Activated CD4-positive, alpha-beta T cell treated with anti-CD3 and anti-CD28 coated beads for 36 hours (primary cell): ENCODE data around the gene PRR36. TPM values are rescaled to one million over a fixed set of nuclear protein-coding genes. Genes with fewer than 3 reads are reported as not detected.

Experiments
- ATAC-seq: fragments of 200-7000 bp; cut with Tn5 transposase; one replicate; pipeline ENCODE4 v1.10.0; 2021; ENCODE audit warnings: mild to moderate bottlenecking, moderate library complexity
- CTCF ChIA-PET: fragments of 350-600 bp; sonication (Branson Sonifier 250); formaldehyde crosslinking; loops from one replicate; lab custom pipeline; 2021; ENCODE audit warnings: antibody characterized with exemption; lab: Charles Lee
- POLR2A ChIA-PET: fragments of 350-600 bp; sonication (Branson Sonifier 250); formaldehyde crosslinking; loops from one replicate; lab custom pipeline; 2021; ENCODE audit warnings: antibody characterized with exemption, inconsistent platforms; lab: Charles Lee
- DNase-seq: peaks from one replicate; pipeline ENCODE4 v3.0.0-alpha.2; 2020
- H3K27ac Mint-ChIP-seq: one replicate; pipeline ENCODE4 v1.8.0; 2021; ENCODE audit warnings: mixed read lengths
- H3K27me3 Mint-ChIP-seq: one replicate; pipeline ENCODE4 v1.8.0; 2021; ENCODE audit warnings: mixed read lengths
- H3K36me3 Mint-ChIP-seq: one replicate; pipeline ENCODE4 v1.8.0; 2021; ENCODE audit warnings: low read depth, mixed read lengths
- H3K4me1 Mint-ChIP-seq: one replicate; pipeline ENCODE4 v1.8.0; 2021; ENCODE audit warnings: mixed read lengths
- H3K4me3 Mint-ChIP-seq: one replicate; pipeline ENCODE4 v1.8.0; 2021; ENCODE audit warnings: mild to moderate bottlenecking, moderate library complexity, mixed read lengths
- H3K9me3 Mint-ChIP-seq: one replicate; pipeline ENCODE4 v1.8.0; 2021; ENCODE audit warnings: low read depth, mixed read lengths
- intact Hi-C, 2 experiments: fragments of 100-400 bp; cut with DNase I in 1 of 2; cut with micrococcal nuclease in 1 of 2; formaldehyde crosslinking; loops; one replicate each; pipeline versions ENCODE4 v1.14.2 to v1.15.1; 2022 to 2024; cut with DNase I, micrococcal nuclease
- total RNA-seq, 2 experiments: library from RNA; stranded (reverse); gene quantifications; one replicate each; pipeline ENCODE4 v1.2.3, GENCODE V29; 2021

Gene PRR36
- total RNA-seq, 2 experiments from 2014 or later: 0.09 to 0.14 TPM

DNA sequence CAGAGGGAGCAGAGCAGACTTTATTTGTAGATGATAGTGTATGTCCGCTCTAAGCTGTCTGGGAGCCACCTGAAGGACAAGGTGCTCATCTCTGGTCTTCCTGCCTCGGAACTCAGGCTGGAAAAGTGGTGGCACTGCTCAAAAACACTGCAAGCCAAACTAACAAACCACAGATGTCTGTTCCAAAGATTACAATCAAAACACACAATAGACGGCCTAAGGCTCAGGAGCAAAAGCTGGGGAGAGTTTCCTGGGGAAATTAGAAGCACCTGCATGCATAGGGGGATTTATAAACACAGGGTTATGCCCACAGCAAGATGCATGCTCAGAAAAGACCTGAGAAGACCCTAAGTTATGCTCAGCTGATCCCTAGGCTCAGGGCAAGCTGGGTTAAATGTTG, 53.6 kb downstream of the PRR36 start:
- ChIA-PET POLR2A (interaction anchor here (0.7 kb wide), 1 partner anchor 11 kb away, joined by 3 read pairs; no protein-coding TSS in a partner anchor), CTCF (no interaction called here)
- DNase-seq (no peak), ATAC-seq (no peak)
- intact Hi-C loops: no loop called here
- Mint-ChIP-seq H3K4me1 (peaks cover 3% of the 10 kb centered on the region), H3K4me3 (no peak overlapping the region), H3K27ac (no peak overlapping the region), H3K36me3 (no peaks in the 10 kb centered on the region), H3K27me3 (peaks cover 27% of the 10 kb centered on the region), H3K9me3 (peaks cover 7% of the 10 kb centered on the region)

DNA sequence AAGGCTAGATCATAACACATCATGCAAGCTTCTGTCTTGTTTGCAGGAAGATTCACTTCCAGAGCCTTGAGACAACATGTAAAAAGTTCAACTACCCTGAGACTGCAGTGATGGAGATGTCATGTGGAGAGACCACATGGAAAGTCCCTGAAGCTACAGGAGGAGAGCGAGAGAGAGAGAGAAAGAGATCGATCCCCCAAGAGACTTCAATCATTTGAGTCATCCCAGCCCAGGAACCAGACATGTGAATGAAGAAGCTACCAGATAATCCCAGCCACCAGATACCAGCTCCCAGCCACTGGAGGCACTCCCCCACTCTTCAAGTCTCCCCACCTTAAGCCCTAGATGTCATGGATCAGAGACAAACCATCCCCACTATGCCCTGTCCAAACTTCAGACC, 54.9 kb downstream of the PRR36 start:
- intact Hi-C loops: no loop called here
- ChIA-PET POLR2A (no interaction called here), CTCF (interaction anchor here (0.5 to 1.1 kb wide), 2 partner anchors 121 to 504 kb away, joined by 3 to 4 read pairs; no protein-coding TSS in a partner anchor)
- Mint-ChIP-seq H3K4me1 (peaks cover 11% of the 10 kb centered on the region), H3K27ac (no peak overlapping the region), H3K27me3 (peaks cover 27% of the 10 kb centered on the region), H3K4me3 (no peak overlapping the region), H3K9me3 (peaks cover 7% of the 10 kb centered on the region), H3K36me3 (no peaks in the 10 kb centered on the region)
- ATAC-seq (peak; percentile 33), DNase-seq (no peak)

DNA sequence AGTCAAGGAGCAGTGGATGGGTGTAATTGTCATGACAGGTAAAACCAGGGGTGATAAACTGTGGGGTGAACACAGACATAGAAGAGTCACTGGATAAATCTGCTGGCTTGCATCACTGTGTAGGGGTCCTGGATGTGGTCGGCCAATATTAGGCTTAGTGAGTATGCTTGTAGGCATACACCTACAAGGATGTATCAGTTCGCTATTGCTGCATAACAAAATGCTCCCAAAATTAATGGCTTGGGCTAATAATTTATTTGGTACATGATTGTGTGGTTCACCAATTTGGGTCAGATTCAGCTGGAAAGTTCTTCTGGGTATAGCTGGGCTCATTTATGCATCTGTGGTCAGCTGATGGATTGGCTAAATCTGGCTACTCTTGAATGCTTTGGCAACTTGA, 55.4 kb downstream of the PRR36 start:
- CTCF ChIA-PET: interaction anchor here (0.5 to 1.1 kb wide), 4 partner anchors 34 to 505 kb away, joined by 3 to 4 read pairs (median 3); no protein-coding TSS in a partner anchor
- H3K36me3 Mint-ChIP-seq: no peaks in the 10 kb centered on the region
- POLR2A ChIA-PET: no interaction called here
- H3K27ac Mint-ChIP-seq: no peak overlapping the region
- H3K4me1 Mint-ChIP-seq: peaks cover 11% of the 10 kb centered on the region
- H3K9me3 Mint-ChIP-seq: peaks cover 7% of the 10 kb centered on the region
- no peak overlapping the region for H3K4me3 Mint-ChIP-seq
- H3K27me3 Mint-ChIP-seq: peaks cover 29% of the 10 kb centered on the region
- DNase-seq: no peak
- intact Hi-C loops: no loop called here
- no peak for ATAC-seq

Other genes with a start within 250 kb of the PRR36 start
- gene XAB2, start 244.8 kb downstream of the PRR36 start, total RNA-seq: 10 to 100 TPM; 45.9 to 48.3 TPM
- 10 to 100 TPM; 45.1 to 99.4 TPM for gene PET100, start 244.6 kb downstream of the PRR36 start, total RNA-seq
- 1 to 10 TPM; 1.7 to 1.8 TPM for gene PCP2, start 240.7 kb downstream of the PRR36 start, total RNA-seq
- 10 to 100 TPM; 75.2 to 83.0 TPM for gene STXBP2, start 237.3 kb downstream of the PRR36 start, total RNA-seq
- gene RETN, start 205.3 kb downstream of the PRR36 start, total RNA-seq: not detected
- gene MCEMP1, start 197.3 kb downstream of the PRR36 start, total RNA-seq: not detected
- gene TRAPPC5, start 193.6 kb downstream of the PRR36 start, total RNA-seq: 10 to 100 TPM; 90.2 to 95.2 TPM
- 1 to 10 TPM; 2.6 to 3.5 TPM for gene FCER2, start 172.3 kb downstream of the PRR36 start, total RNA-seq
- gene CLEC4G, start 142.3 kb downstream of the PRR36 start, total RNA-seq: not detected
- gene CD209, start 126.9 kb downstream of the PRR36 start, total RNA-seq: not detected
- gene CLEC4M, start 111.1 kb downstream of the PRR36 start, total RNA-seq: not detected
- 1 to 10 TPM; 4.8 to 5.9 TPM for gene EVI5L, start 44.2 kb downstream of the PRR36 start, total RNA-seq
- not detected for gene LRRC8E, start 14.1 kb upstream of the PRR36 start, total RNA-seq
- 10 to 100 TPM; 32.2 to 33.7 TPM for gene MAP2K7, start 29.5 kb upstream of the PRR36 start, total RNA-seq
- 1 to 10 TPM; 2.6 to 3.2 TPM for gene TGFBR3L, start 40.4 kb upstream of the PRR36 start, total RNA-seq
- gene SNAPC2, start 45.9 kb upstream of the PRR36 start, total RNA-seq: 10 to 100 TPM; 14.6 to 16.2 TPM
- gene CTXN1, start 51.7 kb upstream of the PRR36 start, total RNA-seq: under 1 TPM; 0.47 to 0.82 TPM
- 10 to 100 TPM; 80.4 to 84.0 TPM for gene TIMM44, start 69.3 kb upstream of the PRR36 start, total RNA-seq
- gene ELAVL1, start 131.3 kb upstream of the PRR36 start, total RNA-seq: 100 to 1,000 TPM; 149 to 184 TPM
- gene CCL25, start 178.4 kb upstream of the PRR36 start, total RNA-seq: under 1 TPM in 1 of 2 experiments, not detected in 1; 0.26 TPM